ENCODE measurements around the gene DMD. TPM values are rescaled to one million over a fixed set of nuclear protein-coding genes. Genes with fewer than 3 reads are reported as not detected.

Gene DMD
- polyA plus RNA-seq, 1 donor from 2014 or later, result 21.6 TPM

DNA sequence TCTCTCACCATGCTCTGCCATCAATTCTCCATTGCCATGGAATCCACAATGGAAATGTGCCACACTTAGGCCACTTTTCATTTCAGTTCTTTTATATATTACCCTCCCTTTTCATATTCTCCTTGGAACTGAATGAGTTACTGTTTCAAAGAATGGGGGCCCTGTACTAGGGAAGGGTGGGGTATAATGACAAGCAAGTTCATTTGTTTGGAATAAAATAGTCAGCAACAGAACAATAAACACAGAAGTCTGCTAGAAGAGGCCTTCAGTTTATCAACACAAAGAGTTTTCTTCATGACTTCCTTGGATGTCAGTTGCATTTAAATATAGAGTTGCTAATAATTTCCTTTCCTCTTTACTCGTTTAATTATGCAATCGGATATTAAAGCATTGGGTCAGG lies 1661.2 kb downstream of the DMD start:
- no peaks in the 10 kb centered on the region for H3F3A ChIP-seq (ENCODE audit: insufficient read depth, low read length, poor library complexity, severe bottlenecking)
- no peaks in the 10 kb centered on the region for H3K9me3 ChIP-seq (ENCODE audit: low read length)
- no peak overlapping the region for H3K27ac ChIP-seq (ENCODE audit: low read length)
- H3K9me2 ChIP-seq (ENCODE audit: insufficient read depth, low read length), result no peaks in the 10 kb centered on the region
- H3K9ac ChIP-seq (ENCODE audit: low read length), result no peak overlapping the region
- no peaks in the 10 kb centered on the region for H4K20me1 ChIP-seq (ENCODE audit: insufficient read depth)
- no peaks in the 10 kb centered on the region for H3K36me3 ChIP-seq (ENCODE audit: insufficient read depth, low read length)
- TF ChIP-seq MXI1 (conservative IDR thresholded peaks at IDR 0.05; ENCODE audit: poor library complexity, severe bottlenecking) (no peak), EP300 (conservative IDR thresholded peaks at IDR 0.05; ENCODE audit: poor library complexity, severe bottlenecking) (no peak), TAF1 (IDR thresholded peaks at IDR 0.05; ENCODE audit: low read depth) (no peak), EZH2 (IDR thresholded peaks at IDR 0.05; ENCODE audit: borderline replicate concordance, insufficient read depth, low read length, poor library complexity, severe bottlenecking) (no peak), SMC3 (conservative IDR thresholded peaks at IDR 0.05; ENCODE audit: poor library complexity) (no peak), RAD21 (conservative IDR thresholded peaks at IDR 0.05) (no peak), POLR2AphosphoS5 (IDR thresholded peaks at IDR 0.05) (no peak), REST (IDR thresholded peaks at IDR 0.05; ENCODE audit: borderline replicate concordance) (no peak)
- TF ChIP-seq, protein P1, sequence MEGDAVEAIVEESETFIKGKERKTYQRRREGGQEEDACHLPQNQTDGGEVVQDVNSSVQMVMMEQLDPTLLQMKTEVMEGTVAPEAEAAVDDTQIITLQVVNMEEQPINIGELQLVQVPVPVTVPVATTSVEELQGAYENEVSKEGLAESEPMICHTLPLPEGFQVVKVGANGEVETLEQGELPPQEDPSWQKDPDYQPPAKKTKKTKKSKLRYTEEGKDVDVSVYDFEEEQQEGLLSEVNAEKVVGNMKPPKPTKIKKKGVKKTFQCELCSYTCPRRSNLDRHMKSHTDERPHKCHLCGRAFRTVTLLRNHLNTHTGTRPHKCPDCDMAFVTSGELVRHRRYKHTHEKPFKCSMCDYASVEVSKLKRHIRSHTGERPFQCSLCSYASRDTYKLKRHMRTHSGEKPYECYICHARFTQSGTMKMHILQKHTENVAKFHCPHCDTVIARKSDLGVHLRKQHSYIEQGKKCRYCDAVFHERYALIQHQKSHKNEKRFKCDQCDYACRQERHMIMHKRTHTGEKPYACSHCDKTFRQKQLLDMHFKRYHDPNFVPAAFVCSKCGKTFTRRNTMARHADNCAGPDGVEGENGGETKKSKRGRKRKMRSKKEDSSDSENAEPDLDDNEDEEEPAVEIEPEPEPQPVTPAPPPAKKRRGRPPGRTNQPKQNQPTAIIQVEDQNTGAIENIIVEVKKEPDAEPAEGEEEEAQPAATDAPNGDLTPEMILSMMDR (IDR thresholded peaks at IDR 0.05; ENCODE audit: poor library complexity, severe bottlenecking), result no peak
- no peak overlapping the region for H3K4me3 ChIP-seq (ENCODE audit: low read length)
- H3K79me2 ChIP-seq (replicated peaks; ENCODE audit: insufficient read depth, low read length), result no peaks in the 10 kb centered on the region
- no peak overlapping the region for H2AFZ ChIP-seq (ENCODE audit: low read depth, low read length)
- H3K4me2 ChIP-seq (ENCODE audit: low read length), result no peak overlapping the region
- no peaks in the 10 kb centered on the region for H3K27me3 ChIP-seq (ENCODE audit: insufficient read depth, low read depth, low read length)

- Histone ChIP-seq H3K27me3 (ENCODE audit: insufficient read depth, low read depth, low read length) (no peaks in the 10 kb centered on the region), H3K9me3 (ENCODE audit: low read length) (no peaks in the 10 kb centered on the region), H3K9me2 (ENCODE audit: insufficient read depth, low read length) (no peaks in the 10 kb centered on the region), H2AFZ (ENCODE audit: low read depth, low read length) (no peak overlapping the region), H3K27ac (ENCODE audit: low read length) (no peak overlapping the region), H3K79me2 (replicated peaks; ENCODE audit: insufficient read depth, low read length) (no peaks in the 10 kb centered on the region), H3F3A (ENCODE audit: insufficient read depth, low read length, poor library complexity, severe bottlenecking) (no peaks in the 10 kb centered on the region), H3K4me3 (ENCODE audit: low read length) (no peak overlapping the region), H3K36me3 (ENCODE audit: insufficient read depth, low read length) (no peaks in the 10 kb centered on the region), H3K4me2 (ENCODE audit: low read length) (no peak overlapping the region), H3K9ac (ENCODE audit: low read length) (no peak overlapping the region), H4K20me1 (ENCODE audit: insufficient read depth) (no peaks in the 10 kb centered on the region)
- TF ChIP-seq, protein P1 (IDR thresholded peaks at IDR 0.05; ENCODE audit: poor library complexity, severe bottlenecking), result no peak
- no peak for TF ChIP-seq MXI1 (conservative IDR thresholded peaks at IDR 0.05; ENCODE audit: poor library complexity, severe bottlenecking)
- TF ChIP-seq TAF1 (IDR thresholded peaks at IDR 0.05; ENCODE audit: low read depth), result no peak
- TF ChIP-seq POLR2AphosphoS5 (IDR thresholded peaks at IDR 0.05), result no peak
- TF ChIP-seq EP300 (conservative IDR thresholded peaks at IDR 0.05; ENCODE audit: poor library complexity, severe bottlenecking), result no peak
- no peak for TF ChIP-seq RAD21 (conservative IDR thresholded peaks at IDR 0.05)
- TF ChIP-seq REST (IDR thresholded peaks at IDR 0.05; ENCODE audit: borderline replicate concordance), result no peak
- no peak for TF ChIP-seq SMC3 (conservative IDR thresholded peaks at IDR 0.05; ENCODE audit: poor library complexity)
- TF ChIP-seq EZH2 (IDR thresholded peaks at IDR 0.05; ENCODE audit: borderline replicate concordance, insufficient read depth, low read length, poor library complexity, severe bottlenecking), result no peak
Observed at GRCh38 chrX:31547816-31548215, 1663.5 kb downstream of the DMD start.
